ENCODE measurements around the gene FLT3.

FLT3 gene

GRCh38 chr13:28001837-28002473, 98.4 kb downstream of the FLT3 start:
- DNase-seq (ENCODE audit: low read depth), result no peak

- no peak for DNase-seq (ENCODE audit: low read depth)
Observed at GRCh38 chr13:28001049-28001448, 99.3 kb downstream of the FLT3 start.

GRCh38 chr13:28000567-28000966, 99.8 kb downstream of the FLT3 start:
- no peak for DNase-seq (ENCODE audit: low read depth)

- no peak for DNase-seq (ENCODE audit: low read depth)
Observed at GRCh38 chr13:27997904-27998522, 102.4 kb downstream of the FLT3 start.

- DNase-seq (ENCODE audit: low read depth), result no peak
Observed at GRCh38 chr13:27991881-27992280, 108.5 kb downstream of the FLT3 start.

GRCh38 chr13:27988520-27988919, 111.9 kb downstream of the FLT3 start, which contains the start of gene URAD:
Gene URAD, minus strand, starts transcription at chr13:27988693. Its CDS starts 56 bp downstream, at chr13:27988637.
- no peak for DNase-seq (ENCODE audit: low read depth)

- no peak for DNase-seq (ENCODE audit: low read depth)
Observed at GRCh38 chr13:27985600-27985999, 114.8 kb downstream of the FLT3 start.

GRCh38 chr13:27982361-27982760, 118.0 kb downstream of the FLT3 start:
- no peak for DNase-seq (ENCODE audit: low read depth)

- DNase-seq (ENCODE audit: low read depth), result no peak
Observed at GRCh38 chr13:27981006-27981708, 119.2 kb downstream of the FLT3 start.

GRCh38 chr13:27980280-27980998, 119.9 kb downstream of the FLT3 start:
- DNase-seq (ENCODE audit: low read depth), result no peak

- no peak for DNase-seq (ENCODE audit: low read depth)
Observed at GRCh38 chr13:27979765-27980279, 120.6 kb downstream of the FLT3 start.

- DNase-seq (ENCODE audit: low read depth), result no peak
Observed at GRCh38 chr13:27979001-27979643, 121.3 kb downstream of the FLT3 start.

- no peak for DNase-seq (ENCODE audit: low read depth)
Observed at GRCh38 chr13:27978301-27978968, 121.9 kb downstream of the FLT3 start.

- DNase-seq (ENCODE audit: low read depth), result no peak
Observed at GRCh38 chr13:27977476-27978300, 122.7 kb downstream of the FLT3 start.

- DNase-seq (ENCODE audit: low read depth), result no peak
Observed at GRCh38 chr13:27976362-27977091, 123.8 kb downstream of the FLT3 start.

GRCh38 chr13:27975564-27976361, 124.6 kb downstream of the FLT3 start:
- no peak for DNase-seq (ENCODE audit: low read depth)

- no peak for DNase-seq (ENCODE audit: low read depth)
Observed at GRCh38 chr13:27973961-27974662, 126.3 kb downstream of the FLT3 start.

- no peak for DNase-seq (ENCODE audit: low read depth)
Observed at GRCh38 chr13:27973291-27973690, 127.1 kb downstream of the FLT3 start.

Data from activated T-helper 9 cell treated with anti-CD3 and anti-CD28 coated beads, Interleukin-2, amount 50 U/mL, for 16 hours (primary cell).